Osteocyte (in vitro differentiated cells): ENCODE measurements around the gene SFTA2. TPM values are rescaled to one million over a fixed set of nuclear protein-coding genes. Genes with fewer than 3 reads are reported as not detected.

Source experiments
- DNase-seq: peaks from one replicate; pipeline ENCODE4 v3.0.0; 2021; ENCODE audit warnings: mixed read lengths; ENCODE audit not compliant: unreplicated experiment; ENCODE audit errors: extremely low spot score
- H3K27ac Mint-ChIP-seq: one replicate; pipeline ENCODE4 v1.8.0; 2021; ENCODE audit warnings: mild to moderate bottlenecking, mixed read lengths; ENCODE audit not compliant: unreplicated experiment
- H3K27me3 Mint-ChIP-seq: one replicate; pipeline ENCODE4 v1.8.0; 2021; ENCODE audit warnings: mixed read lengths; ENCODE audit not compliant: unreplicated experiment
- H3K36me3 Mint-ChIP-seq: one replicate; pipeline ENCODE4 v1.8.0; 2021; ENCODE audit warnings: mixed read lengths; ENCODE audit not compliant: unreplicated experiment
- H3K4me1 Mint-ChIP-seq: one replicate; pipeline ENCODE4 v1.8.0; 2021; ENCODE audit warnings: mixed read lengths; ENCODE audit not compliant: unreplicated experiment
- H3K4me3 Mint-ChIP-seq: one replicate; pipeline ENCODE4 v1.8.0; 2021; ENCODE audit warnings: mild to moderate bottlenecking, moderate library complexity, mixed read lengths; ENCODE audit not compliant: unreplicated experiment
- H3K9me3 Mint-ChIP-seq: one replicate; pipeline ENCODE4 v1.8.0; 2021; ENCODE audit warnings: mixed read lengths; ENCODE audit not compliant: unreplicated experiment
- total RNA-seq: library from RNA; stranded (reverse); gene quantifications from 2 replicates; pipeline ENCODE4 v1.2.1, GENCODE V29; 2021
- TF ChIP-seq, protein P1 (sequence below): fragments of 200-600 bp; sonication (generic); IDR thresholded peaks from 2 replicates; pipeline ENCODE4 v1.5.0; 2021; ENCODE audit warnings: antibody characterized with exemption, mild to moderate bottlenecking, moderate library complexity

The SFTA2 gene
- total RNA-seq, 1 donor from 2014 or later: not detected

DNA sequence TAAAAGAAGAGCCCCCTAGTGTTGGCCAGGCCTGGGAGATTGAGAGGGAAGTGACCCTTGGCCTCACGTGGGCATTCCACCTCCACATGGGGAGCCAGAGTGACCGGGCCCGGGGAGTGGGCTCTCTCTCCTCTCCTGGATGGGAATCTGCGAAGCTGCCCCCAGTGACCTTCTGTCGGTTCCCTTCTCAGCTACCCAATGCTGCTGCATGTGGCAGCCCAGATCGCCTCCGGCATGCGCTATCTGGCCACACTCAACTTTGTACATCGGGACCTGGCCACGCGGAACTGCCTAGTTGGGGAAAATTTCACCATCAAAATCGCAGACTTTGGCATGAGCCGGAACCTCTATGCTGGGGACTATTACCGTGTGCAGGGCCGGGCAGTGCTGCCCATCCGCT lies 34.1 kb downstream of the SFTA2 start:
- no peak overlapping the region for H3K27ac Mint-ChIP-seq

GRCh38 chr6:30896541-30896940 lies 35.4 kb downstream of the SFTA2 start:
- TF ChIP-seq, protein P1, sequence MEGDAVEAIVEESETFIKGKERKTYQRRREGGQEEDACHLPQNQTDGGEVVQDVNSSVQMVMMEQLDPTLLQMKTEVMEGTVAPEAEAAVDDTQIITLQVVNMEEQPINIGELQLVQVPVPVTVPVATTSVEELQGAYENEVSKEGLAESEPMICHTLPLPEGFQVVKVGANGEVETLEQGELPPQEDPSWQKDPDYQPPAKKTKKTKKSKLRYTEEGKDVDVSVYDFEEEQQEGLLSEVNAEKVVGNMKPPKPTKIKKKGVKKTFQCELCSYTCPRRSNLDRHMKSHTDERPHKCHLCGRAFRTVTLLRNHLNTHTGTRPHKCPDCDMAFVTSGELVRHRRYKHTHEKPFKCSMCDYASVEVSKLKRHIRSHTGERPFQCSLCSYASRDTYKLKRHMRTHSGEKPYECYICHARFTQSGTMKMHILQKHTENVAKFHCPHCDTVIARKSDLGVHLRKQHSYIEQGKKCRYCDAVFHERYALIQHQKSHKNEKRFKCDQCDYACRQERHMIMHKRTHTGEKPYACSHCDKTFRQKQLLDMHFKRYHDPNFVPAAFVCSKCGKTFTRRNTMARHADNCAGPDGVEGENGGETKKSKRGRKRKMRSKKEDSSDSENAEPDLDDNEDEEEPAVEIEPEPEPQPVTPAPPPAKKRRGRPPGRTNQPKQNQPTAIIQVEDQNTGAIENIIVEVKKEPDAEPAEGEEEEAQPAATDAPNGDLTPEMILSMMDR: no peak
- no peak for DNase-seq
- H3K4me1 Mint-ChIP-seq: no peaks in the 10 kb centered on the region
- no peak overlapping the region for H3K27ac Mint-ChIP-seq
- no peaks in the 10 kb centered on the region for H3K27me3 Mint-ChIP-seq
- peaks cover 54% of the 10 kb centered on the region for H3K36me3 Mint-ChIP-seq
- H3K4me3 Mint-ChIP-seq: no peak overlapping the region
- no peaks in the 10 kb centered on the region for H3K9me3 Mint-ChIP-seq

More for the DNA sequence above, 34.1 kb downstream of the SFTA2 start:
- DNase-seq: no peak
- no peaks in the 10 kb centered on the region for H3K27me3 Mint-ChIP-seq
- H3K4me1 Mint-ChIP-seq: no peaks in the 10 kb centered on the region
- no peak overlapping the region for H3K4me3 Mint-ChIP-seq
- H3K9me3 Mint-ChIP-seq: no peaks in the 10 kb centered on the region
- TF ChIP-seq, protein P1: no peak
- H3K36me3 Mint-ChIP-seq: peaks cover 45% of the 10 kb centered on the region

GRCh38 chr6:30895343-30895742 lies 36.6 kb downstream of the SFTA2 start:
- no peak for DNase-seq
- no peaks in the 10 kb centered on the region for H3K9me3 Mint-ChIP-seq
- H3K27ac Mint-ChIP-seq: no peak overlapping the region
- H3K4me1 Mint-ChIP-seq: peaks cover 2% of the 10 kb centered on the region
- H3K27me3 Mint-ChIP-seq: no peaks in the 10 kb centered on the region
- TF ChIP-seq, protein P1: no peak
- H3K36me3 Mint-ChIP-seq: peaks cover 59% of the 10 kb centered on the region
- no peak overlapping the region for H3K4me3 Mint-ChIP-seq

GRCh38 chr6:30894935-30895334 lies 37.0 kb downstream of the SFTA2 start:
- Mint-ChIP-seq H3K27ac (no peak overlapping the region), H3K4me3 (no peak overlapping the region), H3K9me3 (no peaks in the 10 kb centered on the region), H3K4me1 (peaks cover 7% of the 10 kb centered on the region), H3K27me3 (no peaks in the 10 kb centered on the region), H3K36me3 (peaks cover 60% of the 10 kb centered on the region)
- DNase-seq: no peak
- TF ChIP-seq, protein P1: no peak

- DNase-seq: no peak
- H3K4me1 Mint-ChIP-seq: peaks cover 12% of the 10 kb centered on the region
- no peak overlapping the region for H3K4me3 Mint-ChIP-seq
- no peaks in the 10 kb centered on the region for H3K27me3 Mint-ChIP-seq
- TF ChIP-seq, protein P1: no peak
- H3K27ac Mint-ChIP-seq: no peak overlapping the region
- H3K36me3 Mint-ChIP-seq: peaks cover 60% of the 10 kb centered on the region
- no peaks in the 10 kb centered on the region for H3K9me3 Mint-ChIP-seq
Measured at GRCh38 chr6:30894381-30894780, 37.6 kb downstream of the SFTA2 start.
